GM18909 (cell line): ENCODE data around the gene PSMC4.
"Not testable (repeated sequence)": the region's sequence is repeated elsewhere in the genome, so short reads cannot be mapped to it uniquely, and the experiment has no call there.

Source experiments
- ATAC-seq: cut with Tn5 transposase; IDR thresholded peaks from one replicate; pipeline ENCODE4 v1.9.1; 2021; ENCODE audit warnings: mild to moderate bottlenecking; ENCODE audit not compliant: unreplicated experiment, poor library complexity

PSMC4 gene

GRCh38 chr19:39942366-39942730 lies 28.6 kb upstream of the PSMC4 start:
- no peak for ATAC-seq

- ATAC-seq, result no peak
Observed at GRCh38 chr19:39943586-39943985, 27.4 kb upstream of the PSMC4 start.

- no peak for ATAC-seq
Observed at GRCh38 chr19:39946532-39946931, 24.4 kb upstream of the PSMC4 start.

- no peak for ATAC-seq
Observed at GRCh38 chr19:39949026-39949747, 21.8 kb upstream of the PSMC4 start.

- no peak for ATAC-seq
Observed at GRCh38 chr19:39951065-39951650, 19.8 kb upstream of the PSMC4 start.

DNA sequence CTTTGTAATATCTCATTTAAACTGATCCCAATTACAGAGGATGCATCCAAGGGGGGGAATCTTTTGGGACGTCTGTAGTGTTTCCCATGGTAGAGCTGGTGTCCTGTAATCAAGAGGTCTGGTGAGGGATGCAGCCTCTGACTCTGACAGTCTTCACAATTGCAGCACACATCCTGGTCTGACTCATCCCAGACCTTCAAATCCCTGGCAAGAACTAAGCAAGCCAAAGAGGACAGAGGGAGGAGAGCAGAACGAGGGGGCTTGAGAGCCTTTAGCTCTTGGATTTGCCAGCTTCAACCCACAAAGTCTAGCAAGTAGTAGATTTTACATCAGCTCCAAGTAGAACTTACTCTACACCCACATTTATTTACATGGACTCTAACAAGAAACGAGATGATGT lies 19.3 kb upstream of the PSMC4 start:
- ATAC-seq, result no peak

DNA sequence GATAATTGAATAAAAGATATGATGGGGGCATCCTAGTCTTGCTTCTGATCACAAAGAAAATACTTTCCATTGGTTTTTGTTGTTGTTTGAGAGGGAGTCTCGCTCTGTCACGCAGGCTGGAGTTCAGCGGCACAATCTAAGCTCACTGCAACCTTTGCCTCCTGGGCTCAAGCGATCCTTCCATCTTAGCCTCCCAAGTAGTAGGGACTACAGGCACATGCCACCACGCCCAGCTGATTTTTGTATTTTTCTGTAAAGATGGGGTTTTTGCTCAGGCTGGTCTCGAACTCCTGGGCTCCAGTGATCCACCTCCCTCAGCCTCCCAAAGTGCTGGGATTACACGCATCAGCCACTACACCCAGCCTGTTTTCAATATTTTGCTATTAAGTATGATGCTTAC lies 17.1 kb upstream of the PSMC4 start:
- ATAC-seq, result no peak

- ATAC-seq, result not testable (repeated sequence)
Observed at GRCh38 chr19:39957886-39958285, 13.1 kb upstream of the PSMC4 start.

DNA sequence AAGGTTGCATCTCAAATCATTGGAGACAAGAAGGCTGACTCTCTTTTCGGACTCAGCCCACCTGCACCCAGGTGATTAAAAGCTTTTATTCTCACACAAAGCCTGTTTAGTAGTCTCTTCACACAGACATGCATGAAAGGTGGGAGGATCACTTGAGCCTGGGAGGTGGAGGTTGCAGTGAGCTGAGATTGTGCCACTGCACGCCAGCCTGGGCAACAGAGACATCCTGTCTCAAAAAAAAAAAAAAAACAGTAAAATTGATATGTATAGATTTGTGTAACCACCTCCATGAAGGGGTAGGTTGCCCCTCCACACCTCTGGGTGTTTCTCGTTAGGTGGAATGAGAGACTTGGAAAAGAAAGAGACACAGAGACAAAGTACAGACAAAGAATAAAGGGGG lies 12.0 kb upstream of the PSMC4 start:
- not testable (repeated sequence) for ATAC-seq

DNA sequence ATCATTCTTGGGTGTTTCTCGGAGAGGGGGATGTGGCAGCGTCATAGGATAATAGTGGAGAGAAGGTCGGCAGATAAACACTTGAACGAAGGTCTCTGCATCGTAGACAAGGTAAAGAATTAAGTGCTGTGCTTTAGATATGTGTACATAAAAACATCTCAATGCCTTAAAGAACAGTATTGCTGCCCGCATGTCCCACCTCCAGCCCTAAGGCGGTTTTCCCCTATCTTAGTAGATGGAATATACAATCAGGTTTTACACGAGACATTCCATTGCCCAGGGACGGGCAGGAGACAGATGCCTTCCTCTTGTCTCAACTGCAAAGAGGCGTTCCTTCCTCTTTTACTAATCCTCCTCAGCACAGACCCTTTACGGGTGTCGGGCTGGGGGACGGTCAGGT lies 11.6 kb upstream of the PSMC4 start:
- not testable (repeated sequence) for ATAC-seq

DNA sequence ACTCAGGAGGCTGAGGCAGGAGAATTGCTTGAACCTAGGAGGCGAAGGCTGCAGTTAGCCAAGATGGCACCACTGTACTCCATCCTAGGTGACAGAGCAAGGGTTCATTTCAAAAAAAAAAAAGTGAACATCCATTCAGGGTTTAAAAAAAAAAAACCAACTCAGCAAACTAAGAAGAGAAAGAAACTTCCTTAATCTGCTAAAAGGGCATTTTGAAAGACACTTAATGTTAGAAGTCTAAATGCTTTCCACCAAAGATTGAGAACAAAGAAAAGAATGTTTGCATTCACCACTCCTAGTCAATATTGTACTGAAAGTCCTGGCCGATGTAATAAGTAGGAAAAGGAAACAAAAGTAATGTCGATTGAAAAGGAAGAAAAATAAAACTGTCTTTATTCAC lies 7.1 kb upstream of the PSMC4 start:
- no peak for ATAC-seq

DNA sequence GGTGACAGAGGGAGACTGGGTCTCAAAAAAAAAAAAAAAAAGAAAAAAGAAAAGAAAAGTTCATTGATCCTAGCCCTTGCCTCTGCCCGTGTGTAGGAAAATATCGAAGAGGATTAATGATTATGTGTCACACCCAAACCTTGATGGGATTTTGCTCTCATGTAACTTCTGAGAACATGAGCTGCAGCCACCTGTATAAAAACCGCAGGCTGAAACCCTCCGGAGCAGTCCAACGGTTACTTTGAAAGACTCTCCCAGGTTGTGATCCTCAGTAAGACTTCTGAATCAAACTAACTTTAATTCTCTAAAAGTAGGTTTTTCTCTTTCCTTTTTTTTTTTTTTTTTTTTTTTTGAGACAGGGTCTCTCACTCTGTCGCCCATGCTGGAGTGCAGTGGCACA lies 4.3 kb upstream of the PSMC4 start:
- no peak for ATAC-seq

GRCh38 chr19:39967561-39967960 lies 3.4 kb upstream of the PSMC4 start:
- ATAC-seq, result no peak

- no peak for ATAC-seq
Observed at GRCh38 chr19:39968789-39969188, 2.2 kb upstream of the PSMC4 start.

DNA sequence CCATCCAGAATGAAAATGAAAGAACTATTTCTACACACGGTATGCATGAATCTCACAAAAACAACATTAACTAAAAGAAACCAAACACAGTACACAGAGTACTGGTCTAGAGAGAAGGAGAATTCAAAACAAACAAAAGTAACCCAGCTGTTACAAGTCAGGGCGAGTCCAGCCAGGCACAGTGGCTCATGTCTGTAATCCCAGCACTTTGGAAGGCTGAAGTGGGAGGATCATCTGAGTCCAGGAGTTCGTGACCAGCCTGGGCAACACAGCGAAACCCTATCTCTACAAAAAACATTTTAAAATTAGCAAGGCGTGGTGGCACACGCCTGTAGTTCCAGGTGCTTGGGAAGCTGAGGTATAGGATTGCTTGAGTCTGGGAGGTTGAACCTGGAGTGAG lies 1.7 kb upstream of the PSMC4 start:
- no peak for ATAC-seq

GRCh38 chr19:39969681-39970424 lies 1.1 kb upstream of the PSMC4 start:
- no peak for ATAC-seq

GRCh38 chr19:39970425-39970674 lies 615 bp upstream of the PSMC4 start:
- ATAC-seq, result no peak

DNA sequence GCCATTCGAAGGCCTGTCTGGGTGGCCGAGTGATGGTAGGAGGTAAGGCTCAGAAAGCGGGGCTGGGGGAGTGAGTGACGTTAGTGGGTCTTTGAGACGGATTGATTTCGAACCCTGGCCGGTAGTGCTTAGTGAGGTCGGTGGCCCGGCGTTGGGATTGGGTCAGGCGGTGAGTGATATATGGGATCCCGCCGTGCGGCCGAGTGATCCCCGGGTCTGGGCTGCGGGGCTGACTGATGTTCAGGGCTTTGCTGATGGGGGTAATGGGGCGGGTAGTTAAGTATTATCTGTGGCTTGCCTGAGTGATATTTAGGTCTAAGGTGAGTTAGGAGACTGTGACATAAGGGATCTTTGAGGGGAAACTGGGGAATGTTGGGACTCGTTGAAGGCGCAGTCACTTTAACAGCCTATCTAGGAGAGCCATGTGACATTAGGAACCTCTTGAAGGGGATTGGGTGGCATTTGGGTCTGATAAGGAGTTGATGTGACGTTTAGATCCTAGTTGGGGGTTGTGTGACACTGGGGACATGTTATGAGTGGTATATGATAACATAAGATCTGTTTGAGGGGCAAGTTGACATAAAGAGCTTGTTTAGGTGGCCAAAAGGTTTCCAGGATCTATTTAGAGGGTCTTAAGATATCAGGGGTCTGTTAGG lies 543 bp downstream of the PSMC4 start:
- no peak for ATAC-seq

DNA sequence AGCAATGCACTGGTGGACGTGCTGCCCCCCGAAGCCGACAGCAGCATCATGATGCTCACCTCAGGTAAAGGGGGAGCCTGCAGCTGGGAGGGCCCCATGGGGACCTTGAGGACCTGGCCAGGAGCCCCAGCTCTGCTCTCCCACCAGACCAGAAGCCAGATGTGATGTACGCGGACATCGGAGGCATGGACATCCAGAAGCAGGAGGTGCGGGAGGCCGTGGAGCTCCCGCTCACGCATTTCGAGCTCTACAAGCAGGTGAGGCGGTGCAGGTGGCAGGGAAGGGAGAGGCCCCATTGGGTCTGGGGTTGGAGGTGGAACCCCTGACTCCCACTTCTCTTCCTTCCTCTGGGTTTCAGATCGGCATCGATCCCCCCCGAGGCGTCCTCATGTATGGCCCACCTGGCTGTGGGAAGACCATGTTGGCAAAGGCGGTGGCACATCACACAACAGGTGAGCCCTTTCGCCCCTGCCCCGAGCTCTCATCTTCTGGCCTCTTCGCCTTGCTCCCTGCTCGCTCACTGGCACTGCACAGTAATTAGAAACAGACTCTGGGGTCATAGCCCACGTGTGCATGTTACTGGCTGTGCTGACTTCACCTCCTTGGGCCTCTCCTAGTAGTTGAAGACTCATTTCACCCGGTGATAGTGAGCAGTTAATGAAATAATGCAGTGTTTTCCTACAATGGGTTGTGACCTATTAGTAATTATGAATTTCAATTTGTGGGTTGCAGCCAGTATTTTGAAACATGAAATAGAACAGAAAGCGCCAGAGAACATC lies 3.6 kb downstream of the PSMC4 start:
- no peak for ATAC-seq

DNA sequence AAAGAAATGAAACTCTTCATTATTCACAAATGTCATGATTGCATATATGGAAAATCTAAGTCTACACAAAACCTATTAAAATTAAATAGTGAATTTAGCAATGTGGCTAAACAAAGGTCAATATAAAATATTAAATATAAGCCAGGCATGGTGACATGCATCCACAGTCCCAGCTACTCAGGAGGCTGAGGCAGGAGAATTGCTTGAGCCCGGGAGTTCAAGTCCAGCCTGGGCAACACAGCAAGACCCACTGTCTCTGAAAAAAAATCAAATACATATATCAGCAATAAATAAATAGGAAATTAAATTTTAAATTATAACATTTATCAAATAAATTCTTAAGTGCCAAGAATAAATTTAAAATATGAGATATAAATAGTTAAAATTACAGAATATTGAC lies 11.9 kb downstream of the PSMC4 start:
- ATAC-seq, result no peak
